Activated T-helper 1 cell treated with anti-CD3 and anti-CD28 coated beads, Interleukin-2, amount 50 U/mL, for 16 hours (primary cell): ENCODE results near the gene FXYD7.

Source experiments
- DNase-seq, 2 donors: peaks; one replicate each; pipeline ENCODE4 v3.0.0-alpha.2; 2020; ENCODE audit warnings: low read depth in 1 of 2, low spot score in 1 of 2

FXYD7 gene

DNA sequence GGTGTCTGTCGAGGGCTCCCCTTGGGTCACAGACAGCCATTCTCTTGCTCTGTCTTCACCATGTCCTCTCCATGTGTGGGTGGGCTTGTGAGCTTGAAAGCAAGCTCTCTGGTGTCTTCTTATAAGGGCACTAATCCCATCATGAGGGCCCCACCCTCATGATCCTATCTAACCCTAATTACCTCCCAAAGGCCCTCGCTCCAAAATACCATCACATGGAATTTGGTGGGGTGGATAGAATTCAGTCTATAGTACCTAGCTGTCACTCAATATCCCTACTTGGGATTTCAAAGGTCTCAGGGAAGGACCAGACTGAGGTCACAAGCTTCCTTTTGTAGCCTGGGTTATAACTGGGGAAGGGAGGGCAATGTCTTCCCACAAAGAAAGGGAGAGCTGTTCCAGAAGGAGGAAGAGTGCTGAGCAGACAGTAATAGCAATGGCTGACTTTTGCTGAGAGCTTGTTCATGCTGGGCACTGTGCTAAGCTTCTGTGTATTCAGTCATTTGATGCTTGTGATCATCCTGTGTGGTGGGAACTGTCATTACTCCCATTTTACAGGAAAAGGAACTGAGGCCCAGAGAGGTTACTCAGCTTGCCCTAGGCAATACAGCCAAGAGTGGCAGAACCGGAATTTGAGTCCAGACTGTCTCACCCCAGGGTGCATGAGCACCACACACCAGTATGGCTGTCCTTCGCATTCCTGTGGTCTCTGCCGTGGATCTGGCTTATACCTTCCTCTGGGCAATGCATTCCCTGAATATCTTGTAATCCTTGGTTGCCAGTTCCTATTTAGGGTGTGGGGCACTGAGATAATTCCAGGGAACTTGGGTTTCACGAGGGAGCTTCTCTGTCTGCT is 19.6 kb downstream of the FXYD7 start:
- no peak for DNase-seq

DNA sequence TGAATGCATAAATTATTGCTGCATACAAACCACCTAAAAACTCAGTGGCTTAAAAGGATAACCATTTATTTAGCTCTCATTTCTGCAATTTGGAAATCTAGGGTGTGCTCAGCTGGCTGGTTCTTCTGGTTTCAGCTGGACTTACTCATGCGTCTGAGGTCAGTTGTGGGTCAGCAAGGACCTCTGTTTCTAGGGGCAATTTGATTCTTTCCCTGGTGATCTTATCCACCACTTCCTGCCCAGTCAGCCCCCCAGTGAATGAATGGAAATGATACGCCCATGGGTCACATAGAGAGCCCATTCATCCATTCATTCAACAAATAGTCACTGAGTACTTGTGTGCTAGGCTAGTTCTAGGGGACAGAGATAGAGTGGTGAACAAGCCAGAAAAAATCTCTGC is 21.4 kb downstream of the FXYD7 start:
- no peak for DNase-seq

DNA sequence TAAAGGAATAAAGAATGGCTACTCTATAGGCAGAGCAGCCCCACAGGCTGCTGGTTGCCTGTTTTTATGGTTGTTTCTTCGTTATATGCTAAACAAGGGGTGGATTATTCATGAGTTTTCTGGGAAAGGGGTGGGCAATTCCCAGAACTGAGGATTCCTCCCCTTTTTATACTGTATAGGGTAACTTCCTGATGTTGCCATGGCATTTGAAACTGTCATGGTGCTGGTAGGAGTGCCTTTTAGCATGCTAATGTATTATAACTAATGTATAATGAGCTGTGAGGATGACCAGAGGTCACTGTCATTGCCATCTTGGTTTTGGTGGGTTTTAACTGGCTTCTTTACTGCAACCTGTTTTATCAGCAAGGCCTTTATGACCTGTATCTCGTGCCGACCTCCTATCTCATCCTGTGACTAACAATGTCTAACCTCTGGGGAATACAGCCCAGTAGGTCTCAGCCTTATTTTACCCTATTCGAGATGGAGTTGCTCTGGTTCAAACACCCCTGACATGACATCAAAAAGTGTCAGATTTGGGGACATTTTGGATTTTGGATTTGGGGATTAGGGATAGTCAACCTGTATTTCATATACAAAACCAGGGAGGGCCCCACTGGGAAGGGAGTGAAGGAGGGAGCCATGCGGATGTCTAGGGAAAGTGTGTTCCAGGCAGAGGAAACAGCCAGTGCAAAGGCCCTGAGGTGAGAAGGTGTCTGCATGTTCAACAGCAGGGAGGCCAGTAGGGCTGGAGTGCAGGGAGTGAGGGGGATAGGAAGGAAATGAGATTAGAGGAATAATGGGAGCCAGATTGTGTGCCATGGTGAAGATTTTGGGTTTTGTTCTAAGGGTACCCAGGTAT is 22.4 kb downstream of the FXYD7 start:
- no peak for DNase-seq

DNA sequence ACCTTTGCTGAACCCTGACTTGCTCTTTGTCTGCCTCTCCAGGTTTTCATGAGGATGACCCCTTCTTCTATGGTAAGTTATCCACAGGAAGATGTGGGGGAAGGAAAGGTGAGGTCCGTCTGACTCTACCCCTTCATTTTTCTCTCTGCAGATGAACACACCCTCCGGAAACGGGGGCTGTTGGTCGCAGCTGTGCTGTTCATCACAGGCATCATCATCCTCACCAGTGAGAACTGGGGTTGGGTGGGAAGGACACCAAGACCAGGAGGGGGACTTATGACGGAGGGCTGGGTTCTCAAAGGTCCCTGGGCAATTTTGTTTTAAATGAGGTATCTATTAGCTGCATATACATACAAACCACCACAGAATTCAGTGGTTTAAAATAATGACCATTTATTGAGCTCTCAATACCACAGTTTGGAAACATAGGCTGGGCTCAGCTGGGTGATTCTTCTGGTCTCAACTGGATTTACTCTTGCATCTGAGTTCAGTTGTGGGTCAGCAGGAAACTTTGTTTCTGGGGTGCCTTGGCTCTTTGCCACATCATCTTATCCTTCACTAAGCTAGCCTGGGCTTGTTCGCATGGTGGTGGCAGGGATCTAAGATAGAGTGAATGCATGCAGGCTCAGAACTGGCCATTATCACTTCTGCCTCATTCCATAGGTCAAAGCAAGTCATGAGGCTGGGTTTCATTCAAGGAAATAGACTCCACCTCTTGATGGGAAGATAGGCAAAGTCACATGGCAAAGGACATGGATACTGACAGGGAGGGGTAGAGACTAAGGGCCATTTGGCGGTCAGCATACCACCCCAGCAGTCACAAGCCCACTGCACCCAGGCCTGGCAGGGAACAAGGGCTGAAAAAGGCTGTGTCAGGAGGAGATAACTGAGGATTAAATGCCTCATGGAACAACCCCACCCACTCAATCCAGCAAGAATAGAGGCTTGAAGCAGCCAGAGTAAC is 23.3 kb downstream of the FXYD7 start:
- no peak for DNase-seq

DNA sequence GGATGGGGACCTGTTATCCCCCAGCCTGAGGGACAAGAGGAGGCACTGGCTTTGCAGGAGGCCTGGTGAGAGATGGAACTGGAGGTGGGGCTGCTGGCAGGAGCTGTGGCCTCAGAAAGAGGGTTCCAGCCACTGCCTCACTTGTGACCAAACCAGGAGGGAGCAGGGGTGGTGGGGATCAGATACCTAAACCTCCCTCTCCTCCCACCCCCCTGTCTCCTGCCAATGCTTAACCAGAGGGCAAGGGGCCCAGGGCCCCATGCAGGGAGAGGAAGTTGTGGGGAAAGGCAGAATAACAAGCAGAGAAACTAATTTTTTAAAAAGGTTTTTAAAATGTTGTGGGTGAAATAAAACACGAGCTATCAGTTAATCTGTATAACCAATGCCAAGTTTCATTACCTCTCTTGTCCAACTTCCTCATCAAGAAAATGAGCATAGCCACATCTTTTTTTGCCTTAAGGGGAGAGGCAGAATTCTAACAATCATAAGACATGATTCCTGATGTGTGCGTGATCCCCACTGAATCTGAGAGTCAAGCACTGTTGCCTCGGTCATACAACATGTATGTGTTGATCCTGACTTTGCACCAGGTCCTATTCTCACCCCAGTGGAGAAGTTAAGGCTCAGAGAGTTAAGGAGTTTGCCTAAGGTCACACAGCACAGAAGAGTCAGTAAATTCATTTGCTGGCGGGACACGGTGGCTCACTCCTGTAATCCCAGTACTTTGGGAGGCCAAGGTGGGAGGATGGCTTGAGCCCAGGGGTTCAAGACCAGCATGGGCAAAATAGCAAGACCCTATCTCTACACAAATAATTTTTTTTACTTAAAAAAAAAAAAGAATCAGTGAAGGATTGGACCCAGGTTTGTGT is 24.4 kb downstream of the FXYD7 start:
- DNase-seq: no peak

DNA sequence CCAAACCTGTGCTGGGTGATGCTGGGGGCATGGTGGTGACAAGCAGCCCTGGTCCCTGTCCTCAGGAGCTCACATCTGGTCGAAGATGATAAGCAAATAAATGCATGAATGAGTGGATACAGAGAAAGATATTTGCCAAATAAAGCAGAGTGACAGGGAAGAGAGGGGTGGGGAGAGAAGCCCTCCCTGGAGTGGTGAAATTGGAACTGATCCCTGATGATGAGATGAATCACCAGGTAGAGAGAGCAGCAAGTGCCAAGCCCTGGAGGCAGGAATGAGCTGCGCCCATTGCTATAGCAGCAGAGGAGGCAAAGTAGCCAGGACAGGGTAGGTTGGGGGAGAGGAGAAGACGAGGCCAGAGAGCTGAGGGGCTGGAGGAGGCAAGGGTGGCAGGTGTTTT is 25.1 kb downstream of the FXYD7 start:
- DNase-seq: no peak

DNA sequence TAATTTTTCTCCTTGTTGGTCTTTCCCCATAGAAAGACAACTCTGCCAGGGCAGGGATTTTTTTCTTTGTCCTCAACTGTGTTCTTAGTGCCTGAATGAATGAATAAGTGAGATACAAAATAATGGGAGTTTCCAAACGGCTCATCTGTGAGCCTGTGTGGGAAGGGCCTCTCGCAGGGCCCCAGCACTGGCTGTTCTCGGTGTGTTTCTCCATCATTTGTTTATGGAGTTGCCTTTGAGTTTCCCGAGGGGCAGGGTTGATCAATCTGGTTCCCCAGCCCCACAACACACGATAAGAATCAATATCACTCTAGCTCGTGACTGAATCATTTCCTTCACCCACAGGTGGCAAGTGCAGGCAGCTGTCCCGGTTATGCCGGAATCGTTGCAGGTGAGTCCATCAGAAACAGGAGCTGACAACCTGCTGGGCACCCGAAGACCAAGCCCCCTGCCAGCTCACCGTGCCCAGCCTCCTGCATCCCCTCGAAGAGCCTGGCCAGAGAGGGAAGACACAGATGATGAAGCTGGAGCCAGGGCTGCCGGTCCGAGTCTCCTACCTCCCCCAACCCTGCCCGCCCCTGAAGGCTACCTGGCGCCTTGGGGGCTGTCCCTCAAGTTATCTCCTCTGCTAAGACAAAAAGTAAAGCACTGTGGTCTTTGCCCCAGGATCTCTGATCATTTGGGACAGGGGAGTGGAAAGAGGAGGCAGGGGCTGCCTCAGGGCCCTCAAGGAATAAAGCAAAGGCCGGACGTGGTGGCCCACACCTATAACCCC is 26.4 kb downstream of the FXYD7 start:
- DNase-seq: no peak

DNA sequence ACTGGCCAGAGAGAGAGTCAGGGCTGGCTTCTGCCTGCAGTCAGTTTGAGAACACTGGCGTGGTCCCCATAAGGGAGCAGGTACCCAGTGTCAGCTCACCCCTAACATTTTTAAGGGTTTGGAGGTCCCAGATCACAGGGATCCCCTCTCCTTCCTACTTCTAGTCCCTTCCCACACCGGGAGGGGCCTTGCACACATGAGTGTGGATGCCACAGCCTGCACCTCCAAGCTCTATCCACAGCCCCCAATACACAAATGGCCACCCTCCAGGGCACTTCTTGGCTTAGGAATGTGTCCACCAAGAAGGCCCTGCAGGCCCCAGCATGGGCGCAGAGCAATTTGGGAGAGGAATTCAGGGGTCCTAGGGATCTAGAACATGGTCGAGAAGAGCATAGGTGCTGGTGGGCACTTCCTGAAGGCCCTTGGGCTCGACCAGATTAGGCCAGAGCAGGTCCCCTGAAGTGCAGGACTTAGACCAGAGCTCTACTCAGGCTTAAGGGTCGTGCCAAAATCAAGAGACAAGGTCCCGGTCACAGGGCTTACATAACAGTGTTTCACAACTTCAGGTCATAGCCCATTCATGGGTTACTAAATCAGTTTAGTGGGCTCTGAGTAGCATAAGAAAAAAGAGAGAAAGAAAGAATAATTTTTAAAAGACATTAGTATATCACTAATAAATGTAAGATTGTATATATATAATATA is 27.5 kb downstream of the FXYD7 start:
- no peak for DNase-seq

DNA sequence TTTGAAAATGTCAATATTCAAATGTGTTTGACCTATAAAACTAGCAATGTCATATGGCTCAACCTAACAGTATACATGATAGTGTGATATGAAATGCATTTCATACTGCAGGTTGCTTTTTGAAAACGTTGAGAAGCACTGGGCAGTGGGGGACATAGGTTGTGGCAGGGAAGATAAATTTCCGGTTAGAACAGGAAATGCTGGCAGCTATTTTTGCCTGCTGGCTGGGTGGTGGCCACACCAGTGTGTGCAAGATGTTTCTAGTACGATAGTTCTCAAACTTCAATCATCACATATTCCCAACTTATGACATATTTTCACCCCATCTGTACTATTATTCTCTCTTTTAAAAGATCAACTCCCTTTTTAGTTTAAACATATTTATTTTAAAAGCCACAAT is 28.7 kb downstream of the FXYD7 start:
- no peak for DNase-seq

DNA sequence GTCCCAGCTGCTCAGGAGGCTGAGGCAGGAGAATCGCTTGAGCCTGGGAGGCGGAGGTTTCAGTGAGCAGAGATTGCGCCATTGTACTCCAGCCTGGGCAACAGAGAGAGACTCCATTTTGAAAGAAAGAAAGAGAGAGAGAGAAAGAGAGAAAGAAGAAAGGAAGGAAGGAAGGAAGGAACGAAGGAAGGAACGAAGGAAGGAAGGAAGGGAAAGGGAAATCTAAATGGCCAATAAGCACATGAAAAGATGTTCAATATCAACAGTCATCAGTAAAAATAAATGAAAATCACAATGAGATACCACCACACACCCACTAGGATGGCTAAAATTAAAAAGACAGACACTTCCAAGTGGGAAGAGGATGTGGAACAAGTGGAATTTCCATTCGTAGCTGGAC is 31.2 kb downstream of the FXYD7 start:
- no peak for DNase-seq

DNA sequence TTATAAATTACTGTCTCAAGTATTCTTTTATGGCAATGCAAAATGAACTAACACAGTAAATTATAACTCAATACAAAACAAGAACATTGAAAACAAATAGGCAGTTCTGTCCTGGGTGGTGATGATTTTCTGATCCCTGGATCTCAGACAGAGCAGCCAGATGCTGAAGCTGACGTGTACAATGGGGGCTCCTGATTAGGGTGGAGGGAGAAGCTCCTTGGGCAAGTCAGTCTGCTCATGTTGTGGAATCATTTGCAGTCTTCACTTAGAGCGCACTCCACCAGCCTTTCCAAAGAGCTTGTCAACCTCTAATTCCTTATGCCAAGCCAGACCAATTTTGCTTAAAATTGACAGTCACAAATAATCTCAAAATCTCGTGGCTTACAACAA is 33.1 kb downstream of the FXYD7 start:
- no peak for DNase-seq

DNA sequence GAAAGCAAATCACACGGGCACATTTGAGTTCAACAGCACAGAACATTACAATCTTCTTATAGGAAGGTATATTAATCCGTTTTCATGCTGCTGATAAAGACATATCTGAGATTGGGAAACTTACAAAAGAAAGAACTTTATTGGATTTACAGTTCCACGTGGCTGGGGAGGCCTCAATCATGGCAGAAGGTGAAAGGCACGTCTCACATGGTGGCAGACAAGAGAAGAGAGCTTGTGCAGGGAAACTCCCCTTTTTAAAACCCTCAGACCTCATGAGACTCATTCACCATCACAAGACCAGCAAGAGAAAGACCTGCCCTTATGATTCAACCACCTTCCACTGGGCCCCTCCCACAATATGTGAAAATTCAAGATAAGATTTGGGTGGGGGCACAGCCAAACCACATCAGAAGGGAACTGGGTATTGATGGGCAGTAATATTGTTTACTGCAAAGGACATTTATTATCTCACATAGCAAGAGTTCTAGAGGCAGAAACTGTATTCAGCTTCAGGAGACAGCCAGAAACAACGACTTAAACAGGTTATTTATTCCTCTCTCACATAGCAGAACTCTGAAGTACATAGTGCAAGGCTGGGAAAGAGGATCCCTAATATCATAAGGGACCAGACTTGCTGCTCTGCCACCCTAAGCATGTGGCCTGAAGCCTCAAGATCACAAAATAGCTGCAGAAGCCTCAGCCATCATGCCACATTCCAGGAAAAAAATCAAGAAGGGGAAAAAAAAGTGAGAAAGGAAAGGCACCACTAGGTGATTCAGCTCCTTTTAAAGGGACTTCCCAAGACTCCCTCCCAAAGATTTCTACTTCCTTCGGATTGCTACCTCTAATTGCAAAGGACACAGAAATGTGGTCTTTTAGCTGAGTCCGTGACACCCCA is 34.6 kb downstream of the FXYD7 start:
- no peak for DNase-seq

DNA sequence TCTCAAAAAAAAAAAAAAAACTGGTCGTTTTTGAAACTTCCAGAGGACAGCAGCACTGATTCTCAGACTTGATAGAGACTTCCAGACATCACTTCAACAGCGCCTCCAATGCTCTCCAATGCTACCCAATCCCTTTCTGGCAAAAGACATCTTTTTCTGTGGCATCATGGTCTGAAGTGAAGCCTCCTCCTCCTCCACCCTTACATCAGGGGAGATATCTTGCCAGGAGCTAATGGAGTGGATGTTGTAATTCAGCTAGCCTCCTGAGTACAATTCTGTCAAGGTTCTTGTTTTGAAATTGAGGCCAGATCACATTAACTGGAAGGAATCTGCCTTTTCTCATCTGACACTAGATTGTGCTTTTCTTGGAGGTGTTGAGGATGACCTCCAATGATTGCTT is 35.6 kb downstream of the FXYD7 start:
- DNase-seq: no peak

DNA sequence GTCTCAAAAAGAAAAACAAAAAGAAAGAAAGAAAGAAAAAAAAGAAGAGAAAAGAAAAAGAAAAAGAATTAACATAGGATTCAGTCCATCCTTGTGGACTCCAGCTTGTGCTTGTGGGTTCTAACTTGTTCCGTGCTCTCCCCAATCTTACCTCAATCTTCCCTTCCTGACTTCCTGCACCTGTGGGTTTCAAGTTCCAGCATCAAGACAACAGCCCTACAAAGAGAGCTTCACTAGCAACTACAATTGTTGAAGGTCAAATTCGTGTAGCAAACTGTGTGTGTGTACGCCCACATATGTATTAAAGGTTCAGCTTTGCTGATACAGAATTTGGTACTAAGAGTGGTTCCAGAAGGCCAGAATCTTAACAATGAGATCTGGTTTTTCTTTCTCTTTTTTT is 36.8 kb downstream of the FXYD7 start:
- DNase-seq: no peak

DNA sequence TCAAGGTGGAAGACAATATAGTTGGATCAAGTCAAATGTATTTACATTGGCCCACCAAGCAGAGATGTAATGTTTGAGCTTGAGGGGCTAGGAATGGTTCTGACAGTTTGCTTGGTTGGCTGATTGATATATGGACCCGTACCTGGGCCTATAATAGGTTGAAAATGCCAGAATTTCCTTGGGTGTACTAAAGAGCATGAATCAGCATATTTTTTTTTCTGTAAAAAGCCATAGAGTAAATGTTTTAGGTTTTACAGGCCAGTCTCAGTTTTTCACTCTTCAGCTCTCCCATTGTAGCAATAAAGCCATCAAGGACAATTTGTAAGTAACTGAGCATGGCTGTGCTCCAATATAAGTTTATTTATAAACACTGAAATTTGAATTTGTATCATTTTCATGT is 38.3 kb downstream of the FXYD7 start:
- no peak for DNase-seq

DNA sequence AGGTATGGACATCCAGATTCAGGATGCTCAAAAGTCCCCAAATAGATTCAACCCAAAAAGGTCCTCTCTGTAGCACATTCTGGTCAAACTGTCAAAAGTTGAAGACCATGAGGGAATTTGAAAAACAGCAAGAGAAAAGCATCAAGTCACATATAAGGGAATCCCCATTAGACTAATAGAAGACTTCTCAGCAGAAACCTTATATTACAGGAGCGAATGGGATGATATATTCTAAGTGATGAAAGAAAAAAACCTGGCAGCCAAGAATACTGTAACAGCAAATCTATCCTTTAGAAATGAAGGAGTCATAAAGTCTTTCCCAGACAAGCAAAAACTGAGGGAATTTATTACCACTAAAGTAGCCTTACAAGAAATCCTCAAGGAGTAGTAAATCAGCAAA is 41.2 kb downstream of the FXYD7 start:
- DNase-seq: no peak

DNA sequence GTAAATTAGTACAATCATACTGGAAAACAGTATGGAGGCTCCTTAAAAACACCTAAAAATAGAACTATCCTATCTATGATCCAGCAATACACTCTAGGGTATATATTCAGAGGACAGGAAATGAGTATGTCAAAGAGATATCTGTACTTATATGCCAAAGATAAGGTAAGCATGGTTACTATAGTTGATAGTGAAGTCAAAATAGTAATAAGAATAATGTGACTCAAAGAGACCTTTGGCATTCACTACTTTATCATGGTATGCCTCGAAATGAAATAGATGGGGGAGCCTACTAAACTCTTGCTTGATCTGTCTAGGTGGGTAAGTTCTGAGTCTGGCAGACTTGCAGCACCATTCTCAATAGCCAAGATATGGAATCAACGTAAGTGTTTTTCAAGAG is 41.8 kb downstream of the FXYD7 start:
- DNase-seq: no peak
